BLaER1 treated with 17β-estradiol and CSF1 and Interleukin-3, amounts not matched to agents 10 nM and 100 nM (cell line): ENCODE results near the gene TCL1B.
"Not testable (repeated sequence)": the region's sequence is repeated elsewhere in the genome, so short reads cannot be mapped to it uniquely, and the experiment has no call there.

Experiments
- H3K27ac ChIP-seq, 11 experiments: shearing (Covaris generic); formaldehyde crosslinking; 2 replicates each; pipeline ENCODE4 v1.8.1; 2022
- H3K27me3 ChIP-seq, 11 experiments: shearing (Covaris generic); formaldehyde crosslinking; 2 replicates each; pipeline ENCODE4 v1.8.1; 2022
- H3K36me3 ChIP-seq, 11 experiments: shearing (Covaris generic); formaldehyde crosslinking; 2 replicates each; pipeline ENCODE4 v1.8.1; 2022
- H3K4me1 ChIP-seq, 10 experiments: shearing (Covaris generic); formaldehyde crosslinking; 2 replicates each; pipeline ENCODE4 v1.8.1; 2022
- H3K4me2 ChIP-seq, 11 experiments: shearing (Covaris generic); formaldehyde crosslinking; 2 replicates each; pipeline ENCODE4 v1.8.1; 2022
- H3K4me3 ChIP-seq, 10 experiments: shearing (Covaris generic); formaldehyde crosslinking; 2 replicates each; pipeline ENCODE4 v1.8.1; 2022
- H3K9ac ChIP-seq, 11 experiments: shearing (Covaris generic); formaldehyde crosslinking; 2 replicates each; pipeline ENCODE4 v1.8.1; 2022
- H3K9me3 ChIP-seq, 11 experiments: shearing (Covaris generic); formaldehyde crosslinking; replicated peaks in 1 of 11; 2 replicates each; pipeline ENCODE4 v1.8.1; 2022
- H4K20me1 ChIP-seq, 11 experiments: shearing (Covaris generic); formaldehyde crosslinking; 2 replicates each; pipeline ENCODE4 v1.8.1; 2022
- Cebpa-rat ChIP-seq, 11 experiments: shearing (Covaris generic); IDR thresholded peaks; 2 replicates each; pipeline ENCODE4 v1.8.1; 2022

Gene TCL1B

DNA sequence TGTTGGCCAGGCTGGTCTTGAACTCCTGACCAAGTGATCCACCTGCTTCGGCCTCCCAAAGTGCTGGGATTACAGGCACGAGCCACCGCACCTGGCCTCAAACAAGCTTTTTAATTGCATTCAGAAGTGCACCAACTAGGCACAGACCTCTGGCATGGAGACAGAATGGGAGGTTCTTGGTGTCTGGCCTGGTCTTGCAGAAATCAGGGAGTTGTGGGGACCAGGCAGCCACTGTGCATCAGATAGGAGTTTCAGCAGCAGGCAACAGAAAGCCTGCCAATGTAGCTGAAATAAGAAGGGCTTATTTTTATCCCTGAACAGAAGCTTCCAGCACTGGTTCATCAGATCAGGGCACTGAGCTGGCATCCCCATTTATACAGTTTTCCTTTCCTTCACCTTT, 22.2 kb upstream of the TCL1B start:
- H3K4me3 ChIP-seq: no peak overlapping the region
- H3K27me3 ChIP-seq: no peaks in the 10 kb centered on the region; a peak in 1 of 22 replicates
- H3K4me1 ChIP-seq: peaks cover 33 to 98% (median 93%) of the 10 kb centered on the region in 10 experiments
- no peak for TF ChIP-seq Cebpa-rat (IDR thresholded peaks at IDR 0.05)
- H3K27ac ChIP-seq: peak overlapping the region in 8 of 11 experiments; percentile 38 to 97 (median 84); a peak in 15 of 22 replicates
- H3K36me3 ChIP-seq: no peaks in the 10 kb centered on the region
- H3K9me3 ChIP-seq: no peaks in the 10 kb centered on the region
- H3K4me2 ChIP-seq: peak overlapping the region in 9 of 11 experiments; percentile 77 to 94 (median 82); a peak in 15 of 22 replicates
- peak overlapping the region in 7 of 11 experiments; percentile 38 to 84 (median 75); a peak in 10 of 22 replicates for H3K9ac ChIP-seq
- H4K20me1 ChIP-seq: no peaks in the 10 kb centered on the region

DNA sequence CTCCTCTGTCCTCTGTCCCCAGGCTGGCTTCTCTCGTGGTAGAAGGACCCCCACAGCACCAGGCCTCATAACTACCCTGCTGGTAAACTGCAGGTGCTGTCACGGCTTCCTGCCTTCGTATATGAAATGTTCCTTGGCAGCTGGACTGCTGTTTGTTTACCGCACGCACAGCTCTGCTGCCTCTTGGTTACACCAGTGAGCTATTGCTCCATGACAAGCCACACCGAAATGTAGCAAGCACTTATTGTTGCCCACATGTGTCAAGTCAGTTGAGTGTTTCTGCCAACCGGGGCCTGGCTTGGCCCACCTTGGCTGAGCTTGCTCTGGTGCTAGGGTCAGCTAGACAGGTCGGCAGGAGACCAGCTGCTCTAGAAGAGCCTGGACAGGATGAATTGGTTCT, 21.7 kb upstream of the TCL1B start:
- peaks cover 33 to 100% (median 98%) of the 10 kb centered on the region in 10 experiments for H3K4me1 ChIP-seq
- no peaks in the 10 kb centered on the region for H4K20me1 ChIP-seq
- peak overlapping the region in 9 of 11 experiments; percentile 77 to 94 (median 82); a peak in 18 of 22 replicates for H3K4me2 ChIP-seq
- TF ChIP-seq Cebpa-rat (IDR thresholded peaks at IDR 0.05): peak in 6 of 11 experiments; percentile 54 to 98 (median 96); a peak in 12 of 22 replicates
- peak overlapping the region in 7 of 11 experiments; percentile 38 to 84 (median 75); a peak in 13 of 22 replicates for H3K9ac ChIP-seq
- no peaks in the 10 kb centered on the region; a peak in 1 of 22 replicates for H3K27me3 ChIP-seq
- H3K36me3 ChIP-seq: no peaks in the 10 kb centered on the region
- peak overlapping the region in 8 of 11 experiments; percentile 40 to 97 (median 84); a peak in 16 of 22 replicates for H3K27ac ChIP-seq
- H3K4me3 ChIP-seq: peak overlapping the region in 2 of 10 experiments; percentile 12 to 18; a peak in 2 of 20 replicates
- no peaks in the 10 kb centered on the region for H3K9me3 ChIP-seq

DNA sequence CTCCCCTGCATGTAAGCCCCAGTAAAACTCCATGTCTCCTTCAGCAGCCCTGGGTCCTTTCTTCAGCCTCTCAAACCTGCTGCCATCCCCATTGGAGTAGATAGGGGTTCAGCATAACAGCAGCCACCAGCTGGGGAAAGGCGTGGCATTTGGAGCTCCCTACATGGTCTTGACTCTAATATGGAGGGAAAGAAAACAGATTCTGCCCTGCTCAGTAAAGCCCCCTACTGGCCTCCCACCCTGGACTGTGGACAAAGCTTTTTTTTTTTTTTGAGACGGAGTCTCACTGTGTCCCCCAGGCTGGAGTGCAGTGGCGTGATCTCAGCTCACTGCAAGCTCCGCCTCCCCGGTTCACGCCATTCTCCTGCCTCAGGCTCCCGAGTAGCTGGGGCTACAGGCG, 20.7 kb upstream of the TCL1B start:
- H3K27me3 ChIP-seq, H3K36me3 ChIP-seq, H3K9me3 ChIP-seq, H4K20me1 ChIP-seq: not testable (repeated sequence)
- Histone ChIP-seq H3K27ac (peak overlapping the region in 8 of 11 experiments; percentile 49 to 97 (median 84); a peak in 16 of 22 replicates), H3K4me3 (peak overlapping the region in 5 of 10 experiments; percentile 12 to 33 (median 24); a peak in 5 of 20 replicates), H3K9ac (peak overlapping the region in 9 of 11 experiments; percentile 12 to 84 (median 63); a peak in 16 of 22 replicates), H3K4me2 (peak overlapping the region; percentile 57 to 94 (median 82)), H3K4me1 (peaks cover 42 to 100% (median 99%) of the 10 kb centered on the region in 10 experiments)

- H3K4me3 ChIP-seq: peak overlapping the region in 5 of 10 experiments; percentile 12 to 49 (median 33); a peak in 7 of 20 replicates
- H3K36me3 ChIP-seq: no peaks in the 10 kb centered on the region
- H3K4me1 ChIP-seq: peaks cover 45 to 100% (median 100%) of the 10 kb centered on the region in 10 experiments
- H3K27ac ChIP-seq: peak overlapping the region in 9 of 11 experiments; percentile 5 to 97 (median 79); a peak in 18 of 22 replicates
- no peak for TF ChIP-seq Cebpa-rat (IDR thresholded peaks at IDR 0.05)
- no peaks in the 10 kb centered on the region for H3K9me3 ChIP-seq
- peak overlapping the region; percentile 57 to 94 (median 82) for H3K4me2 ChIP-seq
- H3K9ac ChIP-seq: peak overlapping the region in 8 of 11 experiments; percentile 21 to 84 (median 69); a peak in 13 of 22 replicates
- no peaks in the 10 kb centered on the region for H4K20me1 ChIP-seq
- H3K27me3 ChIP-seq: no peaks in the 10 kb centered on the region; a peak in 1 of 22 replicates
These were observed 19.8 kb upstream of the TCL1B start for GRCh38 chr14:95666450-95666849.

GRCh38 chr14:95667249-95667693, 19.0 kb upstream of the TCL1B start:
- Histone ChIP-seq H4K20me1 (no peaks in the 10 kb centered on the region), H3K9ac (peak overlapping the region in 9 of 11 experiments; percentile 14 to 84 (median 63); a peak in 15 of 22 replicates), H3K4me3 (peak overlapping the region in 3 of 10 experiments; percentile 33 to 49 (median 38); a peak in 4 of 20 replicates), H3K4me2 (peak overlapping the region; percentile 57 to 94 (median 82)), H3K4me1 (peaks cover 45 to 100% (median 98%) of the 10 kb centered on the region in 10 experiments), H3K27ac (peak overlapping the region in 8 of 11 experiments; percentile 49 to 97 (median 84); a peak in 15 of 22 replicates), H3K27me3 (no peaks in the 10 kb centered on the region; a peak in 1 of 22 replicates), H3K9me3 (no peaks in the 10 kb centered on the region), H3K36me3 (no peaks in the 10 kb centered on the region)
- TF ChIP-seq Cebpa-rat (IDR thresholded peaks at IDR 0.05): no peak

DNA sequence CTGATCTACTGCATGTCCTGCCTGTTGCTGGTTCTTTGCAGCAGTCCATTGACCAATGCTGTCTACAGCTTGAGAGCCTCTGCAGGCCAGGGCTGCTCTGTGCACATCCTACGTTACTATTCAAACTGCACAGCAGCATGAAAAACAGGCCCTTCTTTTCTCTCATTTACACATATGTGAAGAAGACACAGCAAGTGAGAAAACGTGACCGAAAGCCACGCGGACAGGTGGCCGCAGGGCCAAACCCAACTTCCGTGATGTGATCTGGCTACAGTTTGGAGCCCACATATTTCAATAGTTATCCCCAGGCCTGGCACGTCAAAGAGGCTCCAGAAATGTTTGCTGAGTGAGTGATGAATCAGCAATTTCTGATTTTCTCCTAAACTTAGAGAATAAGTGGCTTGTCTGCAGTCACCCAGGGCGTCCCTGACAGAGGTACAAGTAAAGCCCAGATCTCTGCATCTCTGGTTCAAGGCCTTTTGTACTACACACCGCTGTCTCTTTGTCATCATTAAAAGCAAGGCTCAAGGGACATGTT, 17.9 kb upstream of the TCL1B start:
- Histone ChIP-seq H3K9me3 (no peaks in the 10 kb centered on the region), H3K4me1 (peaks cover 38 to 100% (median 89%) of the 10 kb centered on the region in 10 experiments), H3K9ac (peak overlapping the region in 6 of 11 experiments; percentile 42 to 84 (median 70); a peak in 11 of 22 replicates), H3K27ac (peak overlapping the region in 8 of 11 experiments; percentile 8 to 97 (median 84); a peak in 15 of 22 replicates), H3K4me3 (no peak overlapping the region), H3K27me3 (no peaks in the 10 kb centered on the region; a peak in 1 of 22 replicates), H4K20me1 (no peaks in the 10 kb centered on the region), H3K36me3 (no peaks in the 10 kb centered on the region), H3K4me2 (peak overlapping the region; percentile 8 to 94 (median 82))
- TF ChIP-seq Cebpa-rat (IDR thresholded peaks at IDR 0.05): no peak

GRCh38 chr14:95674613-95675012, 11.6 kb upstream of the TCL1B start:
- H3K36me3 ChIP-seq: peaks cover 0 to 9% (median 0%) of the 10 kb centered on the region in 11 experiments; a peak in 1 of 22 replicates
- TF ChIP-seq Cebpa-rat (IDR thresholded peaks at IDR 0.05): no peak
- no peaks in the 10 kb centered on the region for H3K27me3 ChIP-seq
- H3K27ac ChIP-seq: no peak overlapping the region
- H3K9me3 ChIP-seq: peaks cover 12 to 24% (median 20%) of the 10 kb centered on the region in 11 experiments
- H3K4me2 ChIP-seq: peak overlapping the region in 6 of 11 experiments; percentile 21 to 73 (median 62); a peak in 8 of 22 replicates
- H4K20me1 ChIP-seq: no peaks in the 10 kb centered on the region
- H3K4me1 ChIP-seq: peaks cover 11 to 98% (median 58%) of the 10 kb centered on the region in 10 experiments
- H3K4me3 ChIP-seq: no peak overlapping the region
- no peak overlapping the region for H3K9ac ChIP-seq

- no peak for TF ChIP-seq Cebpa-rat (IDR thresholded peaks at IDR 0.05)
- no peaks in the 10 kb centered on the region for H3K27me3 ChIP-seq
- H3K27ac ChIP-seq: no peak overlapping the region
- H3K4me3 ChIP-seq: 0 out of 20 replicates have a peak overlapping the region, but pooled peaks of 1 of the 10 experiments have one; percentile 13
- H3K9ac ChIP-seq: no peak overlapping the region
- peak overlapping the region in 7 of 11 experiments; percentile 21 to 73 (median 61); a peak in 14 of 22 replicates for H3K4me2 ChIP-seq
- H3K36me3 ChIP-seq: peaks cover 0 to 9% (median 0%) of the 10 kb centered on the region in 11 experiments; a peak in 1 of 22 replicates
- no peaks in the 10 kb centered on the region for H4K20me1 ChIP-seq
- H3K4me1 ChIP-seq: peaks cover 3 to 98% (median 58%) of the 10 kb centered on the region in 10 experiments; a peak in 19 of 20 replicates
- peaks cover 12 to 24% (median 20%) of the 10 kb centered on the region in 11 experiments for H3K9me3 ChIP-seq
These were observed 10.7 kb upstream of the TCL1B start for GRCh38 chr14:95675486-95675885.
